Effector CD8-positive, alpha-beta T cell (primary cell): ENCODE data around the gene FARP1.
"Not testable (repeated sequence)": the region's sequence is repeated elsewhere in the genome, so short reads cannot be mapped to it uniquely, and the experiment has no call there.

Experiments used
- DNase-seq: peaks from one replicate; lab custom pipeline; 2025; lab: John Stamatoyannopoulos, UW

FARP1 gene

DNA sequence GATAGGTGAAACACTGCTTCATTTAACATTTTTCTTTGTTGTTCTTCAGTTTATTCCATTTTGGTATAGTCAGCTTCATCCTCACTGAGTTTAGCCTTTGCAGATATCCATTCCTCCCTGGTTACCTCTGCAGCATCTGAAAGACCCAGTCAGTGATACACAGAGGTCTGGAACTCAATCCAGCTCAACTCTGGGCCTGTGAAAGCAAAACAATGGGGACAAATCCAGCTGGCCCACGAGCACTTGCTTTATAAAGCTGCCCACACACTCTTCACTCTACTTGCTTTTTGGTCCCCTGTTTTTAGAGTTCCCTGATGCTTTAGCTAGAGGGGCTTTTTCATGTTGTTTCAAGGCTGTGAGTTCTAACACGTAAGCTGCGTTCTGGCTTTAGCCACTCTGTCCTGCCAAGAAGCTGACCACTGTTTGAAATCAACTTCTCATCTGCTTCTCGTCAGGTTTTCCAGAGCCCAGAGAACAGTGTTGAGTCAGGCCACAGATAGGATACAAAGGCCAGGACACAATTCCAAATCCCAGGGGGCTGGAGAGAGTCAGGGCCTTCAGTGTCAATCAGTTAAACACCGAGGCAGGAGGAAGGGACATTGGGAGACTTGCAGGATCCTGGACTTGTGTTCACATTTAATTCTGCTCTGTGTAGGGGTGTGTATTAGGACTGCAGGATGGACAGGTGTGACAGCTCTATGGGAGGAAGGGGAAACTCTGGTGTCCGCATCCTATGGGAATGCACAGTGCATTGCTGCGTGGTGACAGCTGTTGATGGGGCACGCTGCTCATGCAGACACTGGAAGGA is 117.7 kb downstream of the FARP1 start:
- DNase-seq: no peak

- DNase-seq: no peak
Observed at GRCh38 chr13:98261165-98261702, 118.3 kb downstream of the FARP1 start.

DNA sequence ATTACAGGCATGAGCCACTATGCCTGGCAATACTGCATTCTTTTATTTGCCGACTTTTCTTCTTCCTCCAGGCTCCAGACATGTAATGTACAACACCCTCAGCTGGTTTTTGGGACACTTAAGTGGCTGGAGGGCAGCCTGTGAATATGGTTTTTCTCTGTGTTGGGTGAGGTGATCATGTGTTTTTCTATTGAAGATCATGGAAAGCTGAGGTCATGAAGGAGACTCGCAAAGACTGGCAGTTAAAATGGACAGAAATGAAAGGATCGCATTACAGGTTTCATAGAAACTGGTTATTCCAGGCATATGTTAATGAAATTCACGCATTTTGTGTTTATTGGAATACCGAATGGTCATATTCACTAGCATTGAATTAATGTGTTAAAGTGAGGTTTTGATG is 119.4 kb downstream of the FARP1 start:
- no peak for DNase-seq

DNA sequence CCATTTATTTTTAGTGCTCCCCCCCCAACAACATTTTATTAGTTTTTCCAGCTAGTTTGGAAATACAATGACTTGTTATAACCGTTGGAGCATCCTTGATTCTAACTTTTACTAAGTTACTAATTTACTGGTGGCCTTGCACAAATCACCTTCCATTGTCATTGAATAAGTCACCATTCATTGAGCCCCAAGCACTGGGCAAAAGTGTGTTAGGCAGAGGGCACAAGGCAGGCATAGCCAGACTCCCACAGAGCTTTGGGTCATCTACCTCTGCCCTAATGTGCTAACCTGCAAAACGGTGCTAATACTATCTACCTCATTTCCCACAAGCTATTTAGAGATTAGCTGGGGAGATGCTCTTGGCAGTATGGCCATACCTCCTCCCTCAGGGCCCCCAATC is 120.9 kb downstream of the FARP1 start:
- DNase-seq: no peak

GRCh38 chr13:98264877-98265276 is 122.0 kb downstream of the FARP1 start:
- no peak for DNase-seq

- DNase-seq: no peak
Observed at GRCh38 chr13:98265692-98266551, 123.0 kb downstream of the FARP1 start.

GRCh38 chr13:98267080-98267912 is 124.4 kb downstream of the FARP1 start:
- no peak for DNase-seq

- no peak for DNase-seq
Observed at GRCh38 chr13:98269386-98269785, 126.5 kb downstream of the FARP1 start.

DNA sequence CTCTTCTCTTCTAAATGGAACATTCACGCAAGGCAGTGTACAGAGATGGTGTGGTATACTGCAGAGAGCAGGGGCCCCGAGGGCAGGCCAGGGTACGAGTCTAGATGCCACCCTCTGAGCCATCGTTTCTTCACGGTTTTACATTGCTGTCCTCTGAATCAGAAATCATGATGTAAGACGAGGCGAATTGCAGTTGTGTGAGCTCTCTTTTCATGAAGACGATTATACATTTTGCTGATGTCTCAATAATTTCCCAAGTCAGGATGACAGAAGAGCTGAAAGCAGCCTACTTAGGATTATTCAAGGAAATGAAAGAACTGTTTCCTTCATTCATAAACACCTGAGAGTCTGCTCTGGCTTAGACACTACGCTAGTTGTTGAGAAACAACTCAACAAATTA is 127.9 kb downstream of the FARP1 start:
- DNase-seq: no peak

- DNase-seq: not testable (repeated sequence)
Observed at GRCh38 chr13:98271646-98272045, 128.8 kb downstream of the FARP1 start.

GRCh38 chr13:98272549-98272948 is 129.7 kb downstream of the FARP1 start:
- DNase-seq: no peak

DNA sequence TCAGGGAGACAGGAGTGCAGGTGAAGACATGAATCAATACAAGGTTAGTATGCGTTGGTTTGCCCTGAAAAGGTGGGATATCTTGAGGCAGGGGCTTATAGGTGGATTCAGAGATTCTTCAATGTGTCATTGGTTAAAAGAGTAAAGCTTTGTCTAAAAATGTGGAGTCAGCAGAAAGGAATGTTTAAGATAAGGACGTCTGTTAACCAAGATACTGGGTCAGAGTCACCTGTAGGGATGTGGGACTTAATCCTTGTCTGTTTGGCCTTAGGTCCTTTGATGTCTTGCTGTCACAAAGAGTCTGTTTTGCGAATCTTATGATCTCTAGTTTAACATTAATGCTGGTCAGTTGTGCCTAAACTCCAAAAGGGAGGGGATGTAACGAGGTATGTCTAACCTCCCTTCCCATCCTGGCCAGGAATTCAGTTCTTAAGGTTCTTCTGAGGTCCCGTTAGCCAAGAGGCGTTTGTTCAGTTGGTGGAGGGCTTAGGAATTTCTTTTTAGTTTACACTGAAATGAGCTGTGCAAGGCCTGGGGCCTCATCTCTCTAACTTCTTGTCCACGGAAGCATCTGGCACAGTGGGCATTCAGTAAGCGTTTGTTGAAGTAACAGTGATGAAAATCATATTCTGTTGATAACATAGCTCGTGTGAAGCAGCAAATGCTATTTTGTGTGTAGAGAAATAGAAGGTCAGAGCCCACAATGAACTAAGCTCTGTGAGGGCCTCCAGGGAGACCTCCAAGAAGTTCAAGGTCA is 130.4 kb downstream of the FARP1 start:
- no peak for DNase-seq

GRCh38 chr13:98273824-98274742 is 131.2 kb downstream of the FARP1 start:
- no peak for DNase-seq

DNA sequence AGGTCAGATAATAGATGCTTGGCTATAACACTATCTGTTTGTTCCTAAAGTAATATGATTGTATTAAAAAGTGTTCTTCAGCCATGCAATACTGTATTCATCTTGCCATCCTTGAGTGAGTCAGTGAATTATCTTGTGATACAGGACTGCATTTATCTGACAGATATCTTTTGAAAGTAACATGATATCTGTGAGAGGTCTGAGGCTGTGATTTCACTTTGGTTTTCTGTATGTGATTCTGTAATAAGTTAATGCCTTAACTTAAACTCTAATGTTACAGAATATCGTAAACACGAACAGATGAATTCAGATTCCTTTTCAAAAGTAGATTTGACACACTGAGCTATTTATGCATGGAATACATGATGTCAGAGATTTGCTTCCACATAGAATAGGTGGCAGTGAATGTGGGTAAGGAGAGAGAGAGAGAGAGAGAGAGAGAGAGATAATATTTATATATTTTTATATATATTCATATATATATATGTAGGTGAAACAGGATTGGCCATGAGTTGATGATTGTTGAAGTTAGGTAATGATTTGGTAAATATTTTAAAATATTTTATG is 132.1 kb downstream of the FARP1 start:
- no peak for DNase-seq

- no peak for DNase-seq
Observed at GRCh38 chr13:98275681-98276171, 132.8 kb downstream of the FARP1 start.

DNA sequence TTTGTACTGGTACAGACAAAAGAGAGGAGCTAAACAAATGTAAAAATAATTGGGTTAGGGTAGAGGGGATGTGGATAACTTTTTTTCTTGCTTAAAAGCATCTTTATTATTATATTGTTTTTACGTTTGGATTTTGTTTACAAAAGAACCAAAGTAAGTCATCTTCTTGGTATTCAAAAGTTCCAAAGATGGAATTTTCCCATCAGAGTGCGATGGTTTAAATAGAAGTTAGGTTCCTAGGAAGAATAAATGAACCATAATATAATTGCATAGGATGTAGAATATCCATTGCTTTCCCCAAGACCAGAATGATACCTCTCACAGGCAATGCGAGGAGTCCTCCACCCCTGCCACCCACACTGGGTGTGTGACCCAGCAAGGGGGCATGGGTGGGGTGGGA is 133.6 kb downstream of the FARP1 start:
- no peak for DNase-seq

DNA sequence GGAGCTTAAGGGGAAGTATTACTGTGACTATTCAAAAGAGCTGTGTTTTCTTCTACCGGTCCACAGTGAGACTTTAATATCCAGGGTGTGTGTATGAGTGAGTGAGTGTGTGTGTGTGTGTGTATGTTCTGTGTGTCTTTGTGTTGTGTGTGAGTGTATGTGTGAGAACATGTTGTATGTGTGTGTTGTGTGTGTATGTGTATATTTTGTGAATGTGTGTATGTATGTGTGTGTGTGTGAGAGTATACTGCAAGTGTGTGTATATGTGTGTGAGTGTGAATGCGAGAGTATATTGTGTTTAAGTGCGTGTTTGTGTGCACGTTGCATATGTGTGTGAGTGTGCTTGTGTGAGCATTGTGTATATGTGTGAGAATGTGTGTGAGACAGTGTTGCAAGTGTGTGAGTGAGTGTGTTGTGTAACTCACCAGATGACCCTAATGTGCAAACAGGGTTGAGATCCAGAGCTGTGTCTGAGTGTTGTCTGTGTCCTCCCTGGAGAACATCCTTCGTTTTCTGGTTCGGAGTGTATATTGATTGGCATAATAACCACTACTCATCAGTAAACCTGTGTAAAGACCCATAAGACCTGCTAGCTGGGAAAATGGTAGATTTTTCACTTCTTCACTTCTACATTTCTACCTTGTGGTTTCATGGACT is 135.3 kb downstream of the FARP1 start:
- no peak for DNase-seq

GRCh38 chr13:98279473-98280175 is 136.7 kb downstream of the FARP1 start:
- no peak for DNase-seq

- DNase-seq: no peak
Observed at GRCh38 chr13:98280176-98280510, 137.2 kb downstream of the FARP1 start.
